Fibroblast of the aortic adventitia (primary cell): ENCODE data around the gene SHB. TPM values are rescaled to one million over a fixed set of nuclear protein-coding genes. Genes with fewer than 3 reads are reported as not detected.
"Not testable (repeated sequence)": the region's sequence is repeated elsewhere in the genome, so short reads cannot be mapped to it uniquely, and the experiment has no call there.

Source experiments
- DNase-seq: peaks from one replicate; pipeline ENCODE4 v3.0.0-alpha.2; 2010; ENCODE audit warnings: low read depth
- H3K4me3 ChIP-seq: 2 replicates; pipeline ENCODE4 v1.5.1; 2011; ENCODE audit warnings: low read depth, mild to moderate bottlenecking, control low read depth, low read length, moderate library complexity
- CTCF ChIP-seq: IDR thresholded peaks from 2 replicates; pipeline ENCODE4 v1.5.1; 2011; ENCODE audit warnings: mild to moderate bottlenecking, low read length, control low read depth, inconsistent platforms; ENCODE audit not compliant: insufficient read depth
- total RNA-seq: library from RNA; depleted of rRNA; stranded (reverse); fragments of >200 nt; gene quantifications from 2 replicates; pipeline ENCODE4 v1.2.3, GENCODE V29; 2012; ENCODE audit warnings: low replicate concordance

The SHB gene
- total RNA-seq, 1 donor, result 26.5 TPM

GRCh38 chr9:37899041-37899440, 170.0 kb downstream of the SHB start:
- peak; percentile 72 for DNase-seq
- no peak overlapping the region for H3K4me3 ChIP-seq
- no peak for TF ChIP-seq CTCF

- no peak overlapping the region for H3K4me3 ChIP-seq
- no peak for TF ChIP-seq CTCF
- no peak for DNase-seq
These were observed 171.4 kb downstream of the SHB start for GRCh38 chr9:37897665-37898064.

- no peak for DNase-seq
- no peak for TF ChIP-seq CTCF
- no peak overlapping the region for H3K4me3 ChIP-seq
These were observed 177.0 kb downstream of the SHB start for GRCh38 chr9:37892063-37892462.

GRCh38 chr9:37891042-37891441, 178.0 kb downstream of the SHB start:
- not testable (repeated sequence) for H3K4me3 ChIP-seq, DNase-seq

GRCh38 chr9:37889536-37889935, 179.5 kb downstream of the SHB start:
- no peak overlapping the region for H3K4me3 ChIP-seq
- no peak for TF ChIP-seq CTCF
- no peak for DNase-seq

- DNase-seq, result peak; percentile 17
These were observed 180.9 kb downstream of the SHB start for GRCh38 chr9:37887977-37888583.

GRCh38 chr9:37880916-37881479, 188.0 kb downstream of the SHB start:
- no peak overlapping the region for H3K4me3 ChIP-seq
- DNase-seq, result no peak
- TF ChIP-seq CTCF, result no peak

More at GRCh38 chr9:37887977-37888583, 180.9 kb downstream of the SHB start:
- H3K4me3 ChIP-seq, result not testable (repeated sequence)

- peak; percentile 71 for DNase-seq
- no peak for TF ChIP-seq CTCF
- no peak overlapping the region for H3K4me3 ChIP-seq
These were observed 192.7 kb downstream of the SHB start for GRCh38 chr9:37876376-37876775.
